GM18861 (cell line): ENCODE data around the gene OTUB1.
A peak's percentile ranks its signal among the peaks of the same experiment; 100 is the strongest.

Source experiments
- ATAC-seq: cut with Tn5 transposase; IDR thresholded peaks from one replicate; pipeline ENCODE4 v1.9.1; 2021; ENCODE audit not compliant: unreplicated experiment

The OTUB1 gene

DNA sequence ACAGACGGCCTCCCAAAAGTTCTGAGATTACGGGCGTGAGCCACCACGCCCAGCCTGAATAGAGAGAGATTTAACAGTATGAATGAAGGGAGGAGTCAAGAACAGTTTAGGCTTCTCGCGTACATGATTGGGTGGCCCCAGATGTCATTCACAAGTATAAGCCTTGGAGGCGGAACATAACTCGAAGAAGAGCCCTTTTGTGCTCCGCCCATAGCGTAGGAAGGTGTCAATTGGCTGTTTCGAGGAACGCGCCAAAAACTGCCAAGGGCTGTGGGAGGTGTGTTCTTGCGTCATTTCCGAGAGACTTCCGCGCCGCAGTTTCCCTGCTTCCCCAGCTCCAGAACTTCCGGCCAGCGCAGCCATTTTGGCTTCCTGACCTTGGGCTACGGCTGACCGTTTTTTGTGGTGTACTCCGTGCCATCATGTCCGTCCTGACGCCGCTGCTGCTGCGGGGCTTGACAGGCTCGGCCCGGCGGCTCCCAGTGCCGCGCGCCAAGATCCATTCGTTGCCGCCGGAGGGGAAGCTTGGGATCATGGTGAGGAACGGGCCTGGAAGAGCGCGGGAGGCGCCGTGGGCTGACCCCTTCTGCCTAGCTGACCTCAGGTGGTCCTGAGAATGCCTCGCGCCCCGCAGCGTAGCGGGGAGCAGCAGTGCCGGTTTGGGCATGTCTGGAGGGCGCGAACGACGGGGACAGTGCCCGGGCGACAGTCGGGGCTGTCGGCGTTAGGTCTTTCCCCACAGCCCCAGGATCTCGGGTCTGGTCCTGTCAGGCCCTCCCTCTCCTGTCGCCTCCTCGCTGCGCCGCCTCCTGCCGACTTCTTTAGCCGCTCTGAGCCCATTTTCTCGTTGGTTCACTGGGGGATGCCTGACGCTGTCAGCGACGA, 11.7 kb upstream of the OTUB1 start, which contains the start of gene COX8A:
TSS of gene COX8A (plus strand) at position 362 of the 885 bp plus-strand sequence. CDS start at position 423, 61 bp downstream.
- ATAC-seq = peak; percentile 96

DNA sequence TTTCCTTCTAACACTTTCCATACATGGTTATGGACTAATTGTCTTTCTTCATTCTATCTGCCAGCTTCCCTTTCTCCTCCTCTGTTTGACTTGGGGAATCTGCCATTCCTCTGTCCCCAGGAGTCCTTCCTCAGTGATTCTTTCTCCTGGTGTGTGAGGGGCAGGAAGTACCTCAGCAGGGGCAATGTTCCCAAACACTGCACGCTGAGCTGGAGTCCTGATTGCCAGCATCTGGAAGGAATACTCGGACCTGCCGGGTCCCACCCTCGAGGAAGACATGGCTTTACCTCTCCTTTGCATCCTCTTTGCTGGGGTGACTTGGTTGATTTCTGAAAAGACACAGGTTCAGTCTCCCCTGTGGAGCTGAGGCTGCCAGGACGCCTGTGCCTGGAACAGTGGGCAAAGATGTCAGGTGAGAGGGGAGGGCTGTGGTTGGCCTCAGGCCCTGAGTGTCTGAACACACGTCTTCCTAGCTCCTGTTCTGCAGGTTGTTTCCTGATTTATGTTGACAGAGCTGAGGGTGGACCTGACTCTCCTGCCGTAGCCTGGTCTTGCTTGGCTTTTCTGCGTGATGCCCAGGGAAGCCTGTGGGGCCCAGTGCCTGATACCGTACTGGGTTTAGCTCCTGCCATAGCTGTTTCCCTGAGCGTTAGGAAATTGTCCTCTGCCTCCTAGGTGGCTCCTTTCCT, 7.5 kb upstream of the OTUB1 start:
- no peak for ATAC-seq

DNA sequence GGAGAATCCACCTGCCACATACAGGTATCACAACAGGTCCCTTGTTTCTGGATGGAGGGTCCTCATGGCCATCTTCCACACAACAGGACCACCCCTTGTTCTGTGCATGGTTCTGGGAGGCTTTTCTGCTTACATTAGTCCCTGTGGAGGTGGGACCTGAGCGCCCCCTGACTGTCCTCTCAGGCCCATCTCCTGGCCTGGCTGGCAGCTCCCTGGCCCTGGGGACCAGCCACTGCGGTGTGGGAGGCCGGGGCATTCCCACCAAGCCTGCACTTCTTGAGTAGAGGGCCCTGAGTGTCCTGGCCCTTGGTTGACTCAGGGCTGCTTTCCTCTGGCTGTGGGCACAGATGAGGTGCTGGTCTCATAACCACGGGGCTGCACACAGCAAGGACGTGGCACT, 6.8 kb upstream of the OTUB1 start:
- ATAC-seq = no peak

DNA sequence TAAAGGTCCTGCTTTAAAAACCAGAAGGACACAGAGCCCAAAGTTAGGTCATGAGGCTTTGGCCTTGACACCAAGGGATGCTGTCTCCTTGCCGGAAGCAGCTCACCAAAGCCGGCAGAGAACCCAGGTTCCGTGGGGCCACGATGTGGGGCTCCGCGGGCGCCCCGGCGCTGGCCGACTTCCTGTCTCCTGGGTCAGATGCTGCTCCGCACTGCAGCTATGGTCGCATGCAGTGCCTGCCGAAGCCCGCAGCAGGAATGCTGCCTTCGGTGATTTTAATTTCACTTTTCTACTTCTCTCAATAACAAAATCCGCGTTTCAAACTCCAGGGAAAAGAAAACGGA, 454 bp upstream of the OTUB1 start:
- ATAC-seq = peak; percentile 41

DNA sequence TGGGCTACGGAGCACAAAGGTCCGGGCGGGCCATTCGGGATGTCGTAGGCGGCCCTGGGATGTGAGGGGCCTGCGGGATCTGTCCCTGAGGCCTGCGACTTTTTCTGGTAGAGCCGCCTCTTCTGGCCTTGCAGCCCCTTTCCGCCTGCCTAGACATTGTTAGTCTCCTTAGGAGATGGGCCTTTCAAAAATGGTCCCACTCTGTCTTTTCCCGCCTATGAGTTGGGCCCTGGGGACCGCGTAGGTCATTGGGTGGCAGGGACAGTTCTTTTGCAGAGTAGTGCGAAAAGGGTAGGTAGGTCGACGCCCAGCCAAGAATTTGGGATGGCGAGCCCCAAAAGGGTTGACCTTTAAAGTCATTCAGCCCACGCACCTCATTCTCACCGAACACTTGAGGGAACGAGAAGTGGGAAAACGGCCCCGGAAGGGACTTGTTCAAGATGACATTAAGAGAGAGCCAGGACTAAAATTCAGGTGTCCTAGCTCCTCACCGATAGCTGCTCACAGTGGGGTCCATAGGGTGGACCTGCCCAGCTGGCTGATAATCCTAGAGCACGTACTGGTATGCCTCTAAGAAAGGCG, 785 bp downstream of the OTUB1 start:
- ATAC-seq = no peak

DNA sequence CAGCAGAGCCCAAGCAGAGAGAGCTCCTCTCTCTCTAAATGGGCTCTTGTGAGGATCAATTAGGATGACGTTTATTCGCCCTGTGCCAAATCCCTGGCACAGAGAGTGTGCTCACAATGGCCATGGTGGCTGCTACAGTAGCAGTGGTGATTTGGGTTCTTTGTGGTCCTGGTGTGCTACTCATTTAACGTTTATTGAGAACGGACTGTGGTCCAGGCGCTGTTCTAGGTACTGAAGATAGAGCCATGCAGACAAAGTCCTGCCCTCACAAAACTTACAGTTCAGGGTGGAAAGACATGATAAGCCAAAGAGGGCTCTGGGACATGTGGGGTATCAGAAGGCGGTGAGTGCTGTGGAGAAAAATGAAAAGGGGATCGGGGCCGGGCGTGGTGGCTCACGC, 5.3 kb downstream of the OTUB1 start:
- no peak for ATAC-seq

DNA sequence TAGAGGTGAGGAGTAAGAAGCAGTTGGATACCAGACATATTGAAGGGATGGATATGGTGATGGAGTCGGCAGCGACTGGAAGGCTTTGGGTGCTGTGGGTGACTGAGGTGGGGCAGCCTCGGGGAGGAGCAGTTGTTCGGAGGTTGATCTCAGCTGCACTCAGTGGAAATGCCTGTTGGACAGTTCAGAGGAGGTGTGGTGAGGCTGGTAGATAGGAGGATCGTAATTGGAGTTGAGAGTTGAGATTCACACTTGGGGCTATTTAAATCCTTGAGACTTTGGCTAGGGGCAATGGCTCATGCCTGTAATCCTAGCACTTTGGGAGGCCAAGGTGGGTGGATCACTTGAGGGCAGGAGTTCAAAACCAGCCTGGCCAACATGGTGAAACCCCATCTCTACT, 6.9 kb downstream of the OTUB1 start:
- no peak for ATAC-seq

DNA sequence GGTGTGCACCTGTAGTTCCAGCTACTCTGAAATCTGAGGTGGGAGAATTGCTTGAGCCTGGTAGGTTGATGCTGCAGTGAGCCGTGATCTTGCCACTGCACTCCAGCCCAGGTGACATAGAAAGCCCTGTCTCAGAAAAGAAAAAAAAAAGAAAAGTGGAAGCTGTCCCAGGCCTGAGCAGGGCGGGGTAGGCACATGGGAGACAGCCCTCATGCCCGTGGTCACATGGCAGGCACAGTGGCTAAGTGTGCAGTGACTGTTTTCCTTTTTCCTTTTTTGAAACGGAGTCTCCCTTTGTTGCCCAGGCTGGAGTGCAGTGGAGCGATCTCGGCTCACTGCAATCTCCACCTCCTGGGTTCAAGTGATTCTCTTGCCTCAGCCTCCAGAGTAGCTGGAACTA, 7.8 kb downstream of the OTUB1 start:
- ATAC-seq = no peak

DNA sequence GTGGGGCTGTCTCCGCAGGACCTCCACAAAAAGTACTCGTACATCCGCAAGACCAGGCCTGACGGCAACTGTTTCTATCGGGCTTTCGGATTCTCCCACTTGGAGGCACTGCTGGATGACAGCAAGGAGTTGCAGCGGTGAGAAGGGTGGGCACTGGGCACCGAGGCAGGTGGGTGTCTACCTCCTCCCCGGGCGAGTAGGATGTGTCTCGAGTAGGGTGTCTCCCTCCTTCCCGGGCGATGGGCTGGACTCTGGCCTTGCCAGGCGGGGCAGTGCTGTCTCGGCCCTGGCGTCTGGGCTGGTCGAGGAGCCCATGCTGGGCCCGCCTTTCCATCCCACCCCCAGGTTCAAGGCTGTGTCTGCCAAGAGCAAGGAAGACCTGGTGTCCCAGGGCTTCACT, 10.3 kb downstream of the OTUB1 start:
- ATAC-seq = no peak

DNA sequence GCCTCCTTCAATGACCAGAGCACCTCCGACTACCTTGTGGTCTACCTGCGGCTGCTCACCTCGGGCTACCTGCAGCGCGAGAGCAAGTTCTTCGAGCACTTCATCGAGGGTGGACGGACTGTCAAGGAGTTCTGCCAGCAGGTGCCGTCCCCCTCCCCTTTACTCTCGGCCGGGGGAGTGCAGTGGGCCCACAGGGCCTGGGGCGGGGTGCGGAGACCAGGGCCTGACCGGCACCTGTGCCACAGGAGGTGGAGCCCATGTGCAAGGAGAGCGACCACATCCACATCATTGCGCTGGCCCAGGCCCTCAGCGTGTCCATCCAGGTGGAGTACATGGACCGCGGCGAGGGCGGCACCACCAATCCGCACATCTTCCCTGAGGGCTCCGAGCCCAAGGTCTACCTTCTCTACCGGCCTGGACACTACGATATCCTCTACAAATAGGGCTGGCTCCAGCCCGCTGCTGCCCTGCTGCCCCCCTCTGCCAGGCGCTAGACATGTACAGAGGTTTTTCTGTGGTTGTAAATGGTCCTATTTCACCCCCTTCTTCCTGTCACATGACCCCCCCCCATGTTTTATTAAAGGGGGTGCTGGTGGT, 11.0 kb downstream of the OTUB1 start:
- ATAC-seq = no peak

DNA sequence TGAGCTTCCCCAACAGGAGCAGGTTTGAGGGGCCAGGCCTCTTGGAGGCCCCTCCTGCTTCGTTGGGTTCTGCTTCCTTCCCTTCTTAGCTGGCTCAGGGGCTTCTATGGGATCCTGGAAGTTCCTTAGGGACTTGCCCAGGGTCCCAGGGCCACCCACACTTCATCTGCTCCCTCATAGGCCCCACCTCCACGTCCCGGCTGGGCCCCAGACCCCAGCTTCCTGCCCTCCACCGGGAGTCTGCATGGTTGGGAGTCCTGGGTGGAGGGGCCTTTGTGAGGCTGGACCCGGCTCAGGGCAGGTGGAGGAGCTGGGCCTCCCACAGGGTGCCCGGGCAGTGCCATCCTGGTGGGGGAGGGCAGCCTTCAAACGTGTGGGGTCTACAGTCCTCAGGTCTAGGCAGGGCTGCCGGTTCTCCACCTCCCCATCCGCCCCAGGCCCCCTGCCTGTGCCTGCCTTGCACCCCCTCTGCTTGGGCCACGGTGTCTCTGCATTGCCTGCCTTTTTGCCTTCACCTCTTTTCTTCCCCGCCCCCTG, 11.6 kb downstream of the OTUB1 start:
- no peak for ATAC-seq

DNA sequence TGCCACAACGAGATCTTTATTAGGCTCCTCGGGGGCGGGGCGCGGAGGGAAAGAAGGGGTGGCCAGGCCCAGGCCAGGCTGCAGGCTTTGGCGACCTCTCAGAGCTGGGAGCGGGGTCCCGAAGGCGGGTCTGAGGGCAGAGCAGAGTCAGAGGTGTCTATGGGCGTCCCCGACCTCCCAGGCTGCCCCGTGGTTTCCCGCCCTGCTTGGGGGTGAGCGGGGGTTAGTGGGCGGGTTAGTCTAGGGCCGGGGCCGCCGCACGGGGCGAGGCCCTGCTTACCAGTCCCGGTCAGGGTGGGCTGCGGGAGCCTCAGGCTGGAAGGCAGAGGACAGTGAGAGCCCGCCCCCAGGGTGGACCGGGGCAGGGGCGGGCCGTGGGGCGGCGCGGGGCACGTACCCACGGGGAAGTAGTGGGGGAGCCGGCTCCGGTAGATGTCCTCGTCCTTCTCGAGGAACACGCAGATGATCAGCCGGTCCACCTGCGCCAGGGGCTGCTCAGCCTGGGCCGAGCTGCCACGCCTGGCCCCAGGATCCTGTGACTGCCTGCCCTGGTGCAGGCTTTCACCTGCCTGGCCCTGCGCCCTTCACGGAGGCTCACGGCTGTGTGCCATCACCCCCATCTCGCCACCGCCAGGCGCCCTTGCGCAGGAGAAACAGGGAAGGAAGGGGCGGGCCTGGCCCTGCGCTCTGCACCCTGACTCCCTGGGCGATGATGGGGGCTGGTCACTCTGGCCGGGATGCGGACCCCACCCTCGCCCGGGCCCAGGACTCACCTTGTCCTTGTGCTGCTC, 12.5 kb downstream of the OTUB1 start:
- ATAC-seq = no peak

DNA sequence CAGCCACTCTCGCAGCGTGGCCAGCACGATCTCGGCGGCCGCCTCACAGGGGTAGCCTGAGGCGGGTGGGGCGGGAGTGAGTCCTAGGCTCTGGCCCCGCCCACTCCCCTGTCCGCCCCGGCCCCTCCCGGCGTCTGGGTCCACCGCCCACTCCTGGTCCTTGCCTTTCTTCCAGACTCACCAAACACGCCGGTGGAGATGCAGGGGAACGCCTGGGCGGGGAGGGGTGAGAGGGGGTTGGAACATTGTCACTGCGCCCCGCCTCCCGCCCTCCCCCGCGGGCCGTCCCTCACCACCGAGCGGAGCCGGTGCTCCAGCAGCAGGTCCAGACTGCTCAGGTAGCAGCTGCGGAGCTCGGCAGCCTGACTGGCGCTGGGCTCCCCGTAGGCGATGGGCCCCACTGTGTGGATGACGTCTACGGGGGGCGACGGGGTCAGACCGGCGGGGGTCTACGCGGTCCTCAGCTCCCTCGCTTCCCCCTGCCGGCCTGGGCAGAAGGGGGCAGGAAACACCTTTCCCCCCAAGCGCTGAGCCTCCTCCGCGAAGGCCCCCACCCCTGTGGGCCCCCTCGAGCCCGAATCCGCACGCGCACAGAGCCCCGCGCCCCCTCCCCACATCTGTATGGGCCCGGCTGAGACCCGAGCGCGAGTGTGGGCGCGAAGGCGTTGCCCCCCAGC, 13.2 kb downstream of the OTUB1 start:
- no peak for ATAC-seq

DNA sequence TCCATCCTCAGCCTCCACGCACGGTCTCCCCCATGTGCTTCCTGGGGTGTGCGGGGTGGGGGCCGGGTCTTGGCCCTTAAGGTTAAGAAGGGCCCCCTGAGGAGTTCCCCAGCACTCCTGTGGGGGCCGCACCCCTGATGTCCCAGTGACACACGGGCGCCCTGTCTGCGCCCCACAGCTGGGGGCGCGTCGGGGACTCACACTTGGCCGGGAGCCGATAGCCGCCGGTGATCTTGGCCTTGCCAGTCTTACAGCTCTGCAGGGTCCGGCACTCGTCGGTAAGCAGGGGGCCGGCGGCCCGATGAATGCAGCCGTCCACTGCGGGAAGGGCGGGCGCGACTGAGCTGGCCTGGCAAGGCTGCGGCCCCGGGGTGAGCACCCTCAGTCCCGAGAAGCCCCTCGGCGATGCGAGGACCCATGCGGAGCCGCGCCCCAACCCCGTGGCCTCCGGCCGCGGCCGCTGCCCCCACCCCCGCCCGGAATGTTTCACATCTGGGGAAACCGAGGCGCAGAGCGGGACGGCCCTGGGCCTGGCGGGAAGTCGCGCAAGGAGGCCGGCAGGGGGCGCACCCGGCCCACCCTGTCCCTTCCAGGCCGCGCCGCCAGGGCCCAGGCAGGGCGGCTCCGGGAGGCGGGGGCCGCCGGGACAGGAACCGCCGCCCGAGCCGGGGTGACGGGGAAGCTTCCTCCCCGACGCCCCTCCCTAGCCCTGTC, 13.9 kb downstream of the OTUB1 start:
- ATAC-seq = no peak

DNA sequence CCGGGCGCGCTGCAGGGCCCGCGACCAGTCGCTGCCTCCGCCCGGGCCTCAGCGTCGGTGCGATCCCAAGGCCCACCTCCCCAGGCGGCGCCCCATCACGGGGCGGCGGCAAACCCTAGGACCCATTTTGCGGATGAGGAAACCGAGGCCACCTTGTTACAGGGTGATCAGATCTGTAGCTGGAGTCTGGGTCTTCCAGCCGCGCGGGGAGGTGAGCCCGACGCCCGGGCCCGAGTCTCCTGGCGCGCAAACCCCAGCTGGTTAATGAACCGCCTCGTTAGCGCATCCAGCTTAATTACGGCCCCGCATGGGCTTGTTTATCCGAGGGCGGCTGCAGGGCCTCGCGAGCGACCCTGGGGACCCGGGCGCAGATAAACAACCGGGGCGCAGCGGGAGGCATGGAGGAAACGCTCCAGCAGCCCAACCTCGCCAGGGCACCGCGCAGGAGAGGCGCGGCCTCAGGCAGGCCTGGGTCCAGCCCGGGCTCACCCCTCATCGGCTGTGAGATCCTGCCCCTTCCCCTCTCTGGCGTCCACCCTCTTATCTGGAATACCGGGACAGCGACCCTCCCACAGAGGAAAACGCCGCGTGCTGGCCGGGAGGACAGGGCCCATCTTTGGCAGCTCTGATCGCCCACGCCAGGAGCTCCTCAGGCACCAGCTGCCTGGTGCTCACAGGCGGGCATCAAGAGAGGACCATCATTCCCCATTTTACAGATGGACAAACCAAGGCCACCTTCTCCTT, 14.7 kb downstream of the OTUB1 start:
- no peak for ATAC-seq

DNA sequence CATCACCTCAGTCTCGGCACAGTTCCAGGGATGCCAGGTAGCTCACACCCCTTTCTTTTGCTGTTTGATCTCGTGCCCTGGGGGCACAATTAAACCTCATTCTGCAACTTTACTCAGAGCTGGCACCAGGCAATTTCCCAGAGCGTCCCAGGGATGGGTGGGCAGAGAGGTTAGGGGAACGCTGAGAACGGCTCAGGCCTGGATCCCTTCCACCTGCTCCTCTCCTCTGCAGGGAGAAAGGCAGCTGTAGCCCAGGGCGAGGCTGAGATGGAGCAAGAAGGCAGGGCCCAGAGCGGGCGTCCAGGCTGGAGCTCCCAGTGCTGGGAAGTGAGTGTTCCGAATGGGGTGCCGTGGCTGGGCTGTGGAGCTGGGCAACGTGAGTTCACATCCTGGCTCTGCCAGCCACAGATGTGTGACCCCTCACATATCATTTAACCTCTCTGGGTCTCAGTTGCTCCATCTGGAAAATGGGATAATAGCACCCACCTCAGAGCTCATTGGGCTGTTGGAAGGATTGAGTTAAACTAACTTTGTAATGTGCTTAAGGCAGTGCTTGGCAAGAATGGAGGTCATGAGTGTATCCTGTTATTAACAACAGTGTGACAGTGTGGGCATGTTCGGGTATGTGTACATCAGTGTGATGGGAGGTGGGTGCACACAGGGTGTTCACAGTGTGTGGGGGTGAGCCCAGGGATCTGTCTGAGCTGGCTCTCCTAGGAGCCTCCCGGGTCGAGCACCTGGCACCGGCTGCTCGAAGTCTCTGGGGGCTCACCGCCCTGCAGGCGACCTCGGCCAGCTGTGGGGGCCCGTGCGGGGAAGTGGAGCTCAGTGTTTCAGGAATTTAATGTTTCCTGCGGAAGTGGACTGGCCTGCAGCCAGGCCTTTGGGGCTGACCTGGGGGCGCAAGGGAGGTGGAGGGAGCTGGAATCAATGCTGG, 15.5 kb downstream of the OTUB1 start:
- ATAC-seq = no peak

DNA sequence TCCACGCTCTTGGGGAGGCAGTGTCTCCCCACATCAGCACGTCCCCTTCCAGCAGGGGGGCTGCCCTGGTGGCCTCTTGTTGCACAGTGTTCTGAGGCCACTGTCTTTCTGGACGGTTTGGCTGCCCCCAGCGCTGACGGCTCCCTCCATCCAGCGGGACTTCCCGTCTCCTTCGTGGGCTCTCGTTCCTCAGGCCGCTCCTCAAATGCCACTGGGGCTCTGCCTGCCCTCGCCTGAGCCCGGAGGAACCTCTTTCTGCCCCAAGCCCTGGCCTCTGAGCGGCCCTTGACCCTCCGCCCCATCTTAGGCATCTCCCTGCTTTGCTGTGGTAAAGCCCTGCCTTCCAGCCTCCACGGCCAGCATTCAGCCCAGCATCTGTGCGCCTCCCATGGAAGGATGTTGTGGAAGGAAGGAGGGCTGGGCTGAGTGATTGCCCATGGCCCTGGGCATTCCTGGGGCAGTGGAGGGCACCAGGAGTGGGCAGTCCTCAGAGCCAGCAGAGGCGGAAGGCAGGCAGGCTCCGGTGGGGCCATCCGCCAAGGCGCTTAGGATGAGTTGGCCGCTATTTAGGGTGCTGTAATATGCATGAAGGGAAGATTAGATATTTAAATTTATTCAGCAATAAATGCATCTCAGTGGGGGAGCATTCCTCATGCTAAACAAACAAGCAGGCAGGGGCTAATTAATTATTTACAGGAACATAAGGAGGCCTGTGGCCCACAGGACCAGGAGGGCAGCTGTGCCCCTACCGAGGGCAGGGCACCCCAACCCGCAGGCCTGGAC, 17.8 kb downstream of the OTUB1 start:
- ATAC-seq = no peak
